ENCODE results near the gene MRPL52. TPM values are rescaled to one million over a fixed set of nuclear protein-coding genes. Genes with fewer than 3 reads are reported as not detected.

The MRPL52 gene
- total and polyA plus RNA-seq, 8 donors: 57.0 to 86.9 (median 72.6) TPM

GRCh38 chr14:22877000-22877501 lies 47.4 kb downstream of the MRPL52 start:
- Histone ChIP-seq H3K4me1 (peaks cover 8 to 17% of the 10 kb centered on the region in 2 donors), H3K27ac (no peak overlapping the region), H3K27me3 (no peaks in the 10 kb centered on the region), H3K36me3 (peaks cover 0 to 67% of the 10 kb centered on the region in 2 donors), H3K4me3 (no peak overlapping the region), H3K9me3 (no peaks in the 10 kb centered on the region)
- peak in 1 of 4 donors; percentile 68 for DNase-seq
- TF ChIP-seq, protein P1, sequence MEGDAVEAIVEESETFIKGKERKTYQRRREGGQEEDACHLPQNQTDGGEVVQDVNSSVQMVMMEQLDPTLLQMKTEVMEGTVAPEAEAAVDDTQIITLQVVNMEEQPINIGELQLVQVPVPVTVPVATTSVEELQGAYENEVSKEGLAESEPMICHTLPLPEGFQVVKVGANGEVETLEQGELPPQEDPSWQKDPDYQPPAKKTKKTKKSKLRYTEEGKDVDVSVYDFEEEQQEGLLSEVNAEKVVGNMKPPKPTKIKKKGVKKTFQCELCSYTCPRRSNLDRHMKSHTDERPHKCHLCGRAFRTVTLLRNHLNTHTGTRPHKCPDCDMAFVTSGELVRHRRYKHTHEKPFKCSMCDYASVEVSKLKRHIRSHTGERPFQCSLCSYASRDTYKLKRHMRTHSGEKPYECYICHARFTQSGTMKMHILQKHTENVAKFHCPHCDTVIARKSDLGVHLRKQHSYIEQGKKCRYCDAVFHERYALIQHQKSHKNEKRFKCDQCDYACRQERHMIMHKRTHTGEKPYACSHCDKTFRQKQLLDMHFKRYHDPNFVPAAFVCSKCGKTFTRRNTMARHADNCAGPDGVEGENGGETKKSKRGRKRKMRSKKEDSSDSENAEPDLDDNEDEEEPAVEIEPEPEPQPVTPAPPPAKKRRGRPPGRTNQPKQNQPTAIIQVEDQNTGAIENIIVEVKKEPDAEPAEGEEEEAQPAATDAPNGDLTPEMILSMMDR (IDR thresholded peaks at IDR 0.05): no peak
- no peak for ATAC-seq
- intact Hi-C loops (cut with DNase I): no loop called here

DNA sequence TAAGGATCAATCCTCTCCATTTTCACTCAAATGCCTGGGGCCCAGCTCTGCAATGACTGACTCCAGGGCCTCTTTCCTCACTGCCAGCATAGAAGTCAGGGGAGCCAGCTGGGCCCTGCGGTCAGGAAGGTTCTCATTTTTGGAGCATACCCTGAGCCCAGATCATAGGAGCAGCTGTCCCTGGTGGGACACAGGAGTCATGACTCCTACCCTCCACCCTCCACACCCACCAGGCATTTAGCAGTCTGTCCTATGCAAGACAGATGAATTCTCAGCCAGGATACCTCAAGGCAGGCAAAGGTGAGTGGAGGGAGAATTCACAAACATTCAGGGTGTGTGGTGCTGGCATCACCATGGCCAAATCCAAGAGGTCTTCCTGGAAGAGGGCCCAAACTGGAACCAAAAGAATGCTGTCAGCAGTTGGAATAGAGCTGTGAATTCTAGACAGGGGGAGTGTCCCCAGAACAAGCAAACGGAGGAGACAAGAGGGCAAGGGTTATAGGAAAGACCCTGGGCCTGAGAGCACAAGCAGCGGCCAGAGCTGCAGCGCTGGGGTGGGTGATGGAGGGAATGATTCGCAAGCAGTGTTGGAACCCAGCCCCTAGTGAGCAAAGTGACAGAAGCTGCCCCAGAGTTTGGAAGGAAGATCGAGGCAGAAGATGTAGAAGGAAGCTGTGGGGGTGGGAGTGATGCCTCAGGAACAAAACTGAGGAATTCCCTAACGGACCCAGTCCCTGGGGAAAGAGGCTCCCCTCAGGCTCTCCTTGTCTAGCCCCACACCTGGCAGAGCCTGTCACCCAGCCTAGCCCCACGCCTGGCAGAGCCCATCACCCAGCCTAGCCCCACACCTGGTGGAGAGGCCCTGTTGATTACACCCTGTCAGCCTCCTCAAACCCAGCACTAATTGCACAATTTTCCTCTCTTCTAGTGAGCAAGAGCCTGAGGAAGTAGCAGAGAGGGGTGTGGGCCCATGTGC lies 48.9 kb downstream of the MRPL52 start:
- Histone ChIP-seq H3K9me3 (no peaks in the 10 kb centered on the region), H3K27me3 (peaks cover 0 to 7% of the 10 kb centered on the region in 2 donors), H3K27ac (no peak overlapping the region), H3K36me3 (peaks cover 0 to 63% of the 10 kb centered on the region in 2 donors), H3K4me3 (no peak overlapping the region), H3K4me1 (peaks cover 0 to 7% of the 10 kb centered on the region in 2 donors)
- TF ChIP-seq, protein P1 (IDR thresholded peaks at IDR 0.05): no peak
- intact Hi-C loops (cut with DNase I): no loop called here
- ATAC-seq (no peak), DNase-seq (no peak)

GRCh38 chr14:22882064-22882463 lies 52.4 kb downstream of the MRPL52 start:
- no peak overlapping the region for H3K4me3 ChIP-seq
- H3K27ac ChIP-seq: no peak overlapping the region
- H3K27me3 ChIP-seq: peaks cover 0 to 21% of the 10 kb centered on the region in 2 donors
- no peaks in the 10 kb centered on the region for H3K9me3 ChIP-seq
- H3K4me1 ChIP-seq: peaks cover 0 to 11% of the 10 kb centered on the region in 2 donors
- DNase-seq (no peak), ATAC-seq (no peak)
- TF ChIP-seq, protein P1 (IDR thresholded peaks at IDR 0.05): no peak
- intact Hi-C loops (cut with DNase I): no loop called here
- peaks cover 0 to 28% of the 10 kb centered on the region in 2 donors for H3K36me3 ChIP-seq

DNA sequence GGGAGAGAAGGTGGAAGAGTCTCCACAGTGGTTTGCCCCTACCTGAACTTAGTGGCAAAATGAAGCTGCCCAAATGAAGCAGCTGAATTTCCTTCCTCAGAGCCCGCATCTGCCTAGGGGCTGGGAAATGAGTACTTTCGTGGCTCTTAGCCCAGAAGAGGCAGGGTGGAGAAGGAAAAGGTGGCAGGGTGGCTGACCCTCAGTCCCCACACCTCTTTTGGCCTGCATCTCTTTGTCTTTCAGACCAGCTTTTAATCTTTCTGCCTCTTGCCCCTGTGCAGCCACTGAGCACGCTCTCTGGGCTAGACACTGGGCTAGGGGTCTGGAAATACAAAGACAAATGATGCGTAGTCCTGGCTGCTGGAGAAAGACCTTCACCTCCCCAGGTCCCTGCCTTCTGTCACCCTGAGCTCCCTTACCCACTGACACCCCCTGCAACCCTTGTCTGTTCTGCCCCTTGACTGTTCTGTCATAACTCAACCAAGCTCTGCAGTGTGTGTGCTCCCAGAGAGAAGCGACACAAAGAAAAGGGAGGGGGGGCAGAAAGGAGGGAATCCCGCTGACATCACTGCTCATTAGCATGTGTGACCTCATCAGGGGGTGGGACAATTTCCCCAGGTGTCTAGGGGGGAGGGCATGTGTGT lies 53.0 kb downstream of the MRPL52 start:
- DNase-seq (peak in 1 of 4 donors; percentile 70), ATAC-seq (peak; percentile 2)
- intact Hi-C loops (cut with DNase I): no loop called here
- Histone ChIP-seq H3K9me3 (no peaks in the 10 kb centered on the region), H3K27ac (no peak overlapping the region), H3K4me1 (peaks cover 0 to 15% of the 10 kb centered on the region in 2 donors), H3K4me3 (no peak overlapping the region), H3K27me3 (peaks cover 0 to 27% of the 10 kb centered on the region in 2 donors), H3K36me3 (peaks cover 0 to 22% of the 10 kb centered on the region in 2 donors)
- TF ChIP-seq, protein P1 (IDR thresholded peaks at IDR 0.05): no peak
